Endothelial cell of umbilical vein (primary cell): ENCODE data around the gene EXOC3L1. TPM values are rescaled to one million over a fixed set of nuclear protein-coding genes. Genes with fewer than 3 reads are reported as not detected.

Experiments
- BruUV-seq: library from RNA; stranded (reverse); fragments of 400-500 nt; replicated peaks from 2 replicates; lab custom pipeline; 2021; lab: Mats Ljungman, UMichigan
- CTCF ChIA-PET: fragments of 300-600, 350-600 bp; sonication (Branson Sonifier 250); formaldehyde crosslinking; loops from one replicate; lab custom pipeline; 2021; ENCODE audit warnings: antibody characterized with exemption, inconsistent platforms; lab: Charles Lee
- POLR2A ChIA-PET: fragments of 300-600, 350-600 bp; sonication (Branson Sonifier 250); formaldehyde crosslinking; loops from one replicate; lab custom pipeline; 2021; ENCODE audit warnings: antibody characterized with exemption, inconsistent platforms; lab: Charles Lee
- DNase-seq: peaks from one replicate; pipeline ENCODE4 v3.0.0-alpha.2; 2011; ENCODE audit warnings: low read depth, low spot score
- FAIRE-seq: peaks from 2 replicates; lab custom pipeline; 2011; peaks lifted over from hg19 to GRCh38; lab: Jason Lieb, UNC
- H2AFZ ChIP-seq: 2 replicates; pipeline ENCODE4 v1.6.0; 2012; ENCODE audit warnings: low read depth, low read length, control low read depth, inconsistent platforms
- H3K27ac ChIP-seq: 2 replicates; pipeline ENCODE4 v1.5.1; 2011; ENCODE audit warnings: low read depth, mild to moderate bottlenecking, control low read depth, low read length, moderate library complexity; ENCODE audit not compliant: insufficient read depth
- H3K27me3 ChIP-seq, 2 experiments: 2 replicates each; pipeline versions ENCODE4 v1.6.0 to v1.6.1; 2011; ENCODE audit warnings: low read length in 2 of 2, mixed read lengths in 1 of 2; ENCODE audit not compliant: control insufficient read depth in 2 of 2, insufficient read depth in 2 of 2
- H3K36me3 ChIP-seq, 2 experiments: 2 replicates in 1 of 2; 3 replicates in 1 of 2; pipeline ENCODE4 v1.5.1; 2011; ENCODE audit warnings: low read length in 2 of 2, mild to moderate bottlenecking in 1 of 2, moderate library complexity in 1 of 2; ENCODE audit not compliant: control insufficient read depth in 2 of 2, insufficient read depth in 2 of 2; ENCODE audit errors: extremely low read depth in 1 of 2
- H3K4me1 ChIP-seq: 3 replicates; pipeline ENCODE4 v1.5.1; 2011; ENCODE audit warnings: mild to moderate bottlenecking, low read length; ENCODE audit not compliant: control insufficient read depth, insufficient read depth; ENCODE audit errors: extremely low read depth
- H3K4me2 ChIP-seq: 2 replicates; pipeline ENCODE4 v1.6.1; 2011; ENCODE audit warnings: low read length, control low read depth, mixed read lengths; ENCODE audit not compliant: insufficient read depth
- H3K4me3 ChIP-seq, 3 experiments: fragments of 200-600 bp in 1 of 3; sonication (generic), shearing (Covaris generic) in 1 of 3; replicated peaks in 1 of 3; 2 replicates each; pipeline ENCODE4 v1.5.1; 2011 to 2016; ENCODE audit warnings: control low read depth in 3 of 3, low read length in 3 of 3, mild to moderate bottlenecking in 2 of 3, inconsistent platforms in 1 of 3, low read depth in 1 of 3, moderate library complexity in 1 of 3; ENCODE audit not compliant: insufficient read depth in 1 of 3
- H3K79me2 ChIP-seq: 2 replicates; pipeline ENCODE4 v1.6.0; 2012; ENCODE audit warnings: low read length, inconsistent platforms; ENCODE audit not compliant: control insufficient read depth, insufficient read depth
- H3K9ac ChIP-seq: replicated peaks from 2 replicates; pipeline ENCODE3; 2011; ENCODE audit warnings: low read length, control low read depth; ENCODE audit not compliant: insufficient read depth; ENCODE audit errors: extremely low read depth
- H3K9me1 ChIP-seq: replicated peaks from 3 replicates; pipeline ENCODE4 v1.6.0; 2011; ENCODE audit warnings: mild to moderate bottlenecking, low read length; ENCODE audit not compliant: control insufficient read depth, insufficient read depth; ENCODE audit errors: extremely low read depth
- H3K9me3 ChIP-seq: replicated peaks from 2 replicates; pipeline ENCODE4 v1.5.1; 2012; ENCODE audit warnings: low read length, inconsistent platforms; ENCODE audit not compliant: control insufficient read depth, insufficient read depth
- H4K20me1 ChIP-seq: replicated peaks from 2 replicates; pipeline ENCODE3; 2011; ENCODE audit warnings: mild to moderate bottlenecking, low read length; ENCODE audit not compliant: control insufficient read depth, insufficient read depth; ENCODE audit errors: extremely low read depth
- CTCF ChIP-seq, 2 donors: IDR thresholded peaks; 1 replicate in 1 of 2; 2 replicates in 1 of 2; pipeline ENCODE4 v1.5.1; 2011; ENCODE audit warnings: low read length in 2 of 2, mild to moderate bottlenecking in 2 of 2, moderate library complexity in 2 of 2, control low read depth in 1 of 2, inconsistent platforms in 1 of 2, low read depth in 1 of 2; ENCODE audit not compliant: insufficient read depth in 1 of 2; ENCODE audit errors: extremely low read depth in 1 of 2
- EZH2 ChIP-seq: IDR thresholded peaks from 2 replicates; pipeline ENCODE4 v1.6.1; 2012; ENCODE audit warnings: borderline replicate concordance, low read depth, mild to moderate bottlenecking, moderate library complexity, low read length, inconsistent platforms; ENCODE audit not compliant: severe bottlenecking
- FOS ChIP-seq: IDR thresholded peaks from 2 replicates; pipeline ENCODE4 v1.6.1; 2011; ENCODE audit warnings: mild to moderate bottlenecking, low read length, moderate library complexity, borderline replicate concordance; ENCODE audit not compliant: insufficient read depth
- GATA2 ChIP-seq: IDR thresholded peaks from 2 replicates; pipeline ENCODE4 v1.7.0; 2011; ENCODE audit warnings: low read depth, mild to moderate bottlenecking, moderate library complexity, mixed read lengths, low read length; ENCODE audit not compliant: insufficient read length, insufficient read depth
- JUN ChIP-seq: IDR thresholded peaks from 2 replicates; pipeline ENCODE4 v1.6.1; 2011; ENCODE audit warnings: borderline replicate concordance, low read depth; ENCODE audit not compliant: insufficient read length, insufficient read depth
- MAX ChIP-seq: IDR thresholded peaks from 2 replicates; pipeline ENCODE4 v1.6.1; 2011; ENCODE audit not compliant: insufficient read depth, insufficient read length
- MYC ChIP-seq: IDR thresholded peaks from one replicate; pipeline ENCODE4 v1.6.1; 2011; ENCODE audit warnings: mild to moderate bottlenecking, low read depth, low read length
- POLR2A ChIP-seq: IDR thresholded peaks from 2 replicates; pipeline ENCODE4 v1.6.1; 2012; ENCODE audit warnings: low read depth, mild to moderate bottlenecking, control low read depth, low read length
- POLR2AphosphoS5 ChIP-seq: IDR thresholded peaks from 2 replicates; pipeline ENCODE4 v1.6.1; 2012; ENCODE audit warnings: low read depth, mild to moderate bottlenecking, control low read depth, low read length, moderate library complexity; ENCODE audit not compliant: insufficient read depth
- dilution Hi-C: fragments of 300-500 bp; cut with MboI; formaldehyde crosslinking; loops from one replicate; pipeline ENCODE4 v1.15.0; 2019; ENCODE audit warnings: low sequenced_read_pairs; ENCODE audit not compliant: extremely low pct_ligation_motif_present
- intact Hi-C: fragments of 100-400 bp; cut with micrococcal nuclease; formaldehyde crosslinking; loops from one replicate; pipeline ENCODE4 v1.10.0; 2022
- polyA plus RNA-seq, 4 experiments: library from polyadenylated mRNA; depleted of rRNA in 3 of 4; stranded (reverse) in 3 of 4; unstranded in 1 of 4; fragments of >200 nt; gene quantifications; 2 replicates each; pipeline versions ENCODE4 v1.2.1 to v1.2.3, GENCODE V29; 2011 to 2012; ENCODE audit warnings: missing spikeins in 1 of 4
- total RNA-seq: library from RNA; stranded (reverse); gene quantifications from 2 replicates; pipeline ENCODE4 v1.2.3, GENCODE V29; 2021

The EXOC3L1 gene
- total and polyA plus RNA-seq, 2 donors (not counting 3 experiments of a cell fraction or from before 2014, with no cell fraction given) = 10.8 to 11.6 TPM

DNA sequence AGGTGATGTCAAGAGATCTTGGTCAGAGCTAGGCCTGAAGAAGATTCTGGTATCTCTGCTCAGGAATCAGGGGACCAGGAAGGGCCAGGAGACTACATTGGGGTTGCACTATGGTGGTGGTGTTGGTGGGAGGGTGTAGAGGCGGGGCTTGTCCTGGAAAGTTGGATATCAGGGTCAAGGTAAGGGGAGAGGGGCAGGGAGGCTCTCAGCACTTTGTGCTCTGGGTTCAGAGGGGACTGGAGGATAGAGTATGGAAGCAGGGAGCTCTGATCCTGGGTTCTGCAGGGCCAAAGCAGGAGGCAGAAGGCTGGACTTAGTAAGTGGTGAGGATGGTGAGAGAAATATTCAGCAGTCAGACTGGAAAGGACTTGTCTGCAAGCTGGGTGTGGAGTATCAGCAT lies 16.6 kb downstream of the EXOC3L1 start:
- H3K4me1 ChIP-seq = peaks cover 27% of the 10 kb centered on the region
- H3K9ac ChIP-seq = no peak overlapping the region
- no peak for DNase-seq
- ChIA-PET POLR2A (no interaction called here), CTCF (interaction anchor here (0.6 to 3.2 kb wide), 6 partner anchors 10 to 258 kb away, joined by 4 to 25 read pairs (median 16); partner anchors contain the start of genes FBXL8, HSD11B2, HSF4 and TRADD)
- no peaks in the 10 kb centered on the region for H4K20me1 ChIP-seq
- no peaks in the 10 kb centered on the region for H3K9me1 ChIP-seq
- H2AFZ ChIP-seq = no peak overlapping the region
- H3K36me3 ChIP-seq = no peaks in the 10 kb centered on the region
- H3K4me3 ChIP-seq = peak overlapping the region in 1 of 3 experiments; percentile 9
- no peaks in the 10 kb centered on the region for H3K27me3 ChIP-seq
- BruUV-seq = no TSS peak
- no peak overlapping the region for H3K27ac ChIP-seq
- peak overlapping the region; percentile 32 for H3K4me2 ChIP-seq
- H3K79me2 ChIP-seq = no peaks in the 10 kb centered on the region
- intact Hi-C loops (no loop called here), dilution Hi-C loops (no loop called here)
- H3K9me3 ChIP-seq = no peaks in the 10 kb centered on the region
- TF ChIP-seq EZH2 (no peak), FOS (no peak), CTCF (IDR thresholded peaks at IDR 0.05; ENCODE audit: extremely low read depth in 1 of 2, insufficient read depth in 1 of 2, low read depth in 1 of 2, low read length in 2 of 2) (no peak), MYC (no peak), POLR2AphosphoS5 (no peak), POLR2A (no peak), MAX (no peak), JUN (no peak), GATA2 (no peak)
- peak; percentile 60 for FAIRE-seq
